ENCODE results near the gene FLRT1.

FLRT1 gene

DNA sequence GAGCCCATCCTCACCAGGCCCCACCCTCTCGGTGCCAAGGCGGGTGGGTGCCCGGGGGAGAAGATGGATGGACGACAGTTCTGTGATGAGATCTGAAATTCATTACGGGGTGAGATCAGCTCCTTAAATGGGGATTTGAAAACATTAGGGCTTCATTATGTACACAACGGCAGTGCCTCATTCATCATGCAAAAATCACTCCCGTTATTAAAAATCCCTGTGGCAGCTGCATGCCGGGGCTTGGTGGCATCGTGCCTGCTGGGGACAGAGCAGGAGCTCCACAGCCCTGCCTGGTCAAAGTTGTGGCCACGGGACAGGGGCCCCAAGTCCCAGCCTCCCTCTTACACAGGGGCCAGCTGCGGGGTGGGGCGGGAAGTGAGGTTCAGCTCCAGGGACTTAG, 29.3 kb upstream of the FLRT1 start:
- ATAC-seq (no peak), DNase-seq (no peak)

DNA sequence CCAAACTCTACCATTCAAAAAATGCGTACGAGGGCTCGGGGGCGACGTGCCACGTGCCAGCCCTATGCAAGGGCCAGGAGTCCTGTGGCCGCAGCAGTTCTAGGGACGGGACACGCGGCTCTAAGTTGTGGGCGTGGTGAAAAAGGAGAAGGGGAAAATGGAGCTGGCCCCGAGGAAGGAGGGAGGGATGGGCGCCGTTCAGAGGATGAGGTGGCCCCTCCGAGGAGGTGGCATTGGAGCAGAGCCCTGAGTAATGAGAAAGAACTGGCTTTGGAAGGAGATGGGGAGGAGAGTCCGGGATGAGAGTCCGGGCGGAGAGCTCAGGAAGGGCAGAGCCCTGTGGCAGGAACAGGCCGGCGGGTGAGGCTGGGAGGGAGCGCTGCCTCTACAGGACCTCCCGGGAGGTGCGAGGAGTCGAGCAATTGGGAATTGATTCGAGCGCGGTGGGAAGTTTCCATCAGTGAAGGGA, 28.5 kb upstream of the FLRT1 start:
- DNase-seq, result no peak

DNA sequence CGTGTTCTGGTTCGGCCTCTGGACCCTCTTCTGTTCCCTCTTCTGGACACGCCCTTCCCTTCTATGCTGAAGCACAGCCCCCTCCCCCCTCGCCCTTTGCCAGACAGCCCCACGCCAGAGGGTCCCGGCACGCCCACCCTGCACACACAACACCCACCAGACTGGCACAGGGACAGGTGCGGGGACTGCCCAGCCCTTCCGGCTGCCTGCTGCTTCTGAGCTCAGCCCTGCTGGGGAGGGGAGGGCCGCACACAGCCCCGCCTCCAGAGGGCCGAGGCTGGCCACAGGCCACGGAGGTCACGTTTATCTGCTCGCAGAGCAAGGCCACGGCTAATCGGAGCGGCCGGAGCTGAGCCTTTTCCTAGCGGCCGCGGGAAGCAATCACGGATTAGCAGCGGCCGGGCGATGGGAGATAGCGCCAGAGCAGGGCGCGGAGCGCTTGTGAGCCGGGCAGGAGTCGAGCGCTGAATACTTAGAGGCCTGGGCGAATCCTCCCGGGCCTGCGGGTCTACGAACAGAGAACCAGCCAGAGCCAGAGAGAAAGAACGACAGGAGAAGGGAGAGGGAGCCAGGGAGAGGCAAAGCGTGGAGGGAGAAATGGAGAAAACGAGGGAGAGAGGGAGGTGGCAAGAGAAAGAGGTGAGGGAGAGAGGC, 28.0 kb upstream of the FLRT1 start:
- no peak for ATAC-seq

More for the DNA sequence above, 28.5 kb upstream of the FLRT1 start:
- ATAC-seq, result no peak

DNA sequence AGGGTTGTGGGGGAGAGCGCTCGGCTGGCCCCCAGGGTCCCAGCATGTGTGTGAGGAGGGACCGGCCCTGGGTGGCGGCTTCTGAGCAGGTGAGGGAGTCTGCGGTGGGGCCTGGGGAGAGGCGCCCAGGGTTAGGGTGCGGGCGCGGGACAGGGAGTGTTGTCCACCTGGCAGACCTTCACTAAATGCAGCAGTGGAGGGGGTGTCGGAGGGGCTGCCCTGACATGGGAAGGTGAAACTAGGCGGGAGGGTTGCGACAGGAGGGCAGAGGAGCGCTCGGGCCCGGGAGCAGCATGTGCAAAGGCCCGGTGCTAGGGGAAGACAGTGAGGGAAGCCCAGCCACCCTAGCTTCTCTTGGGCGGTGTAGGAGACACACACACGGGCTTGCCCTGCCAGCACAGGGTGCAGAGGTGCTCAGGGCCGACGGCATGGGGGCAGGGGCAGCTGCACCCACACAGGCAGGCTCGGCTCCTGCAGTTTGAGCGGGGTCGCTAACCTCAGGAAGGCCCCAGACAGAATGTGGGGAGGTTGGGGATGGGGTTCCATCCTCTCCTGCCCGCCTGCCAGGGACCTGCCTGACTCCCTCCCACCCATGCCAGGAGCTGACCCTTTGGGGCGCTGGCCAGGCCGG, 27.3 kb upstream of the FLRT1 start:
- DNase-seq (no peak), ATAC-seq (no peak)

More for the DNA sequence above, 28.0 kb upstream of the FLRT1 start:
- no peak for DNase-seq

DNA sequence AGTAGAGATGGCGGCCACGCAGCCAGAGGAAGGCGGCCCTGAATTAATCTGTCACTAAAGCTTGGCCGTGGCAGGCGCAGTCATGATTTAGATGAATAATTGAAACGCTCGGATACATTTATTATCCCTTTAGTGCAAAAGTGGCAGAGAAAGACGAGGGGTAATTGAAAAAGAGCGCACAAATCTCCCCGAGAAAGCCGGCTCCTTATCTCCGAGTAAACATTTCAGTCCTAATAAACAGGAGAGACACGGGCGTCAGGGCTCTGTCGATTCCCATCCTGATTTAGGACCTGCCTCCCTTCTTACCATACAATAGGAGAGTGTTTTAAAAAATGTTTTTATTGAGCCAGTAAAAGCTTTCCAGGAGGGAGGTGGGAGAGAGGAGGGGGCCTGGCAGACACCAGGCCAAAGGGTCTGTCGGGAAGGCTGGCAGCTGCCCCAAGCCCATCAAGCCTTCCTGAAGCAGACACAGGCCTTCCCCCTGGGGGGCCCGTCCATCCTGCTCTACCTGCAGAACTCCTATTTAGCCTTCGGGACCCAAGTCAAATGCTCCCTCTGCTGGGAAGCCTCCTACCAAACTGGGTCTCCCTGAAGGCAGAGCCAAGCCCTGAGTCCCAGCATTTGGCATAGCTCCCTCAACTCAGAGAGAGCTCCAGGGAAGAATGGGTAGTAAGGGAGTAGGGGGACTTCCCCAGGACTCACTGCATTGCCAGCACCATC, 26.7 kb upstream of the FLRT1 start:
- no peak for DNase-seq
- ATAC-seq, result no peak

DNA sequence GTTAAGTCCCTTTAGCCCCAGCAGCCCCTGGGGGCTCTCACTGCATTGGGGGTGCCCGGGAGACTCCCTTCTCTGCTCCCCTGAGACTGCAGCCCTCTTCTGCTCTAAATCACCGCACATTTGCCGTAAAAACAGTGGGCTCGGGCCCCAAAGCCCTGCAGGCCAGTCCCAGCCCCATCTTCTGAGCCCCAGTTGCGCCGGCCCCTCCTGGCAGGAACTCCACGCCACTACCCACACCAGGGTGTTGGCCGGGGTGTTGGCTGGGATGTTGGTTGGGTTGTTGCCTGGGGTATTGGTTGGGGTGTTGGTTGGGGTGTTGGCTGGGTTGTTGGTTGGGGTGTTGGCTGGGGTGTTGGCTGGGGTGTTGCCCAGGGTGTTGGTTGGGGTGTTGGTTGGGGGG, 26.0 kb upstream of the FLRT1 start:
- no peak for ATAC-seq
- no peak for DNase-seq

DNA sequence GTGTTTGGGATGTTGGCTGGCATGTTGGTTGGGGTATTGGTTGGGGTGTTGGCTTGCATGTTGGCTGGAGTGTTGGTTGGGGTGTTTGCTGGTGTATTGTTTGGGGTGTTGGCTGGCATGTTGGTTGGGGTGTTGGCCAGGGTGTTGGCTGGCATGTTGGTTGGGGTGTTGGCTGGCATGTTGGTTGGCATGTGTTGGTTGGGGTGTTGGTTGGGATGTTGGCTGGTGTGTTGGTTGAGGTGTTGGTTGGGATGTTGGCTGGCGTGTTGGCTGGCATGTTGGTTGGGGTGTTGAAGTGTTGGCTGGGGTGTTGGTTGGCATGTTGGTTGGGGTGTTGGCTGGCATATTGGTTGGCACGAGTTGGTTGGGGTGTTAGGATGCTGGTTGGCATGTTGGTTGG, 24.9 kb upstream of the FLRT1 start:
- ATAC-seq (no peak), DNase-seq (no peak)

DNA sequence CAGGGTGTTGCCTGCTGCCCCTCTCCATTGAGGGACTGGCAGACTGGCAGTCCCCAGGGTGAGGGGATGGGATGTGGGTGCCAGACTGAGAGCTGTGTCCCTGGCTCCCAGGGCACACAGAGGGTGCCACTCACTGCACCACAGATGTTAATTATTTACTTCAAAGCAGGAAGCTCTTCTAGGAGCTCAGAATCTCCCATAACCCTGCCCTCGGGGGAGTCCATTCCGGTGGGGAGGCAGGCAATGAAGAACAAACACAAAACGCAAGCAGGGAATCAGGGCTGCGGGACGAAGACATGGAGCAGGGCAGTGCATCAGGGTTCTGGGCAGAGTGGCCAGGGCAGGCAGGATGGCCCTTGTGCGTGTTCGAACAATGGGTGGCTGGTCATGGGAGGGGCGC, 24.4 kb upstream of the FLRT1 start:
- no peak for ATAC-seq
- DNase-seq, result no peak

DNA sequence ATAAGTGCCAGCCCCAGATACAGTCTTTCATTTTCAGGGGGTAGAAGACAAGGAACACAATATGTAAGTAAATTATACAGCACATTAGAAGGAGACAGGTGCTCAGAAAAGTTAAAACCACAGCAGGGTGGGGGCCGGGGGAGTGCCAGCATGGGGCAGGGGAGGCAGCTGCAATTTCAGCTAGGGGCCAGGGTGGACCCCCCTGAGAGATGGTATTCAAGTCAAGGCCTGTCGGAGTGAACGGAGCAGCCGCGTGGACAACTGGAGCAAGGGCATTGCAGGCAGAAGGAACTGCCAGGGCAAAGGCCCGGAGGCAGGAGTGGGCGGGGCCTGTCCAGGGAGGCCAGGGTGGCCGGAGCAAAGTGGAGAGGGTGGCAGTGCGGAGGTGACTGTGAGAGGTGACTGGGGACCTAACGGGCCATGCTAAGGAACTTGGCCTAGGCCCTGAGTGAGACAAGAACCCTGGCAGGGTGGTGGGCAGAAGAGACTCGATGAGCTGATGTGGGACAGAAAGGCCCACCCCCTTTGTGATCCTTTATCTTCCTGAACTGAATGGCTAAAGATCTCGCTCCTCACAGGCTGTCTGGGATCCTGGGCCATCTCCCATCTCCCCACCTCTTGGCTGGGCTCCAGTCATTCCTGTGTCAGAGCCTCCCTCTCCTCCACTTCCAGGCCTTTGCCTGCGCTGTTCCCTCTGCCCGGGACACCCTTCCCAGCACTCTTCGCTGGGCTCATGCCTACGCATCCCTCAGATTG, 22.4 kb upstream of the FLRT1 start:
- ATAC-seq (no peak), DNase-seq (no peak)

DNA sequence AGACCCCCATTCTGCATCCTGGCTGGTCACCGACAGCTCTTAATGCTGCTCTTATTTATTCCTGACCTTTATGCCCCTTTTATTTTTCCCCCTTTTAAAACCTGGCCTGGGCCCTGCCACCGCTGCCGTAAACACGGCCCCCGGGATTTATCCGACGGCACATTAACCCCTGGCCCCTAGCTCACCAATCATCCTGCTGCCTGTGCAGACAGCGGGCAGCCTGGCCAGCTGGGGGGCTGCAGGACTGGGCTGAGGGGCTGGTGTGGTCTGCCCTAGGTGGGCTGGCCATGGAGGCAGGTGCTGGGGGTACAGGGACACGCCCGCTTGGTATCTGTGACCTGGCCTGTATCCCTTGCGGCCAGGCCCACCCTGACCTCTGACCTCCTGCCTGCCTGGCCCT, 21.4 kb upstream of the FLRT1 start:
- ATAC-seq (no peak), DNase-seq (no peak)

DNA sequence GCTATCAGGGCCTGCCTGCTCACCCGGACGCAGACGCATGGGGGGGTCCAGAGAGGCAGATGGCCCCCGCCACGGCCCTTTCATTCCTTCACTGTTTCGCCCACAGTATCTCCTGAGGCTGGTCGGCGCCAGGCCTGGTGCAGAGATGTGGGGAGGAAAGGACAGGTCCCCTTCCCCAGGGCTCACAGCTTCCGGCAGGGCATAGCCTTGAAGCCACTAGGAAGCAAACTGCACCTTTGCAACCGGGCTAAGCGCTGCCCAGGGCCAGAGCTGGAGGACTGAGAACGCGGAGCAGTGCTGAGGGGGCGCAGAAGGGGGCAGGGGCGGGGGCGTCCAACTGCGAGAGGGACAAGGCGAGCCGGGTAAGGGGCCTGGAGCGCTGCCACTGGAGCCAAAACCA, 20.2 kb upstream of the FLRT1 start:
- ATAC-seq, result no peak
- no peak for DNase-seq

DNA sequence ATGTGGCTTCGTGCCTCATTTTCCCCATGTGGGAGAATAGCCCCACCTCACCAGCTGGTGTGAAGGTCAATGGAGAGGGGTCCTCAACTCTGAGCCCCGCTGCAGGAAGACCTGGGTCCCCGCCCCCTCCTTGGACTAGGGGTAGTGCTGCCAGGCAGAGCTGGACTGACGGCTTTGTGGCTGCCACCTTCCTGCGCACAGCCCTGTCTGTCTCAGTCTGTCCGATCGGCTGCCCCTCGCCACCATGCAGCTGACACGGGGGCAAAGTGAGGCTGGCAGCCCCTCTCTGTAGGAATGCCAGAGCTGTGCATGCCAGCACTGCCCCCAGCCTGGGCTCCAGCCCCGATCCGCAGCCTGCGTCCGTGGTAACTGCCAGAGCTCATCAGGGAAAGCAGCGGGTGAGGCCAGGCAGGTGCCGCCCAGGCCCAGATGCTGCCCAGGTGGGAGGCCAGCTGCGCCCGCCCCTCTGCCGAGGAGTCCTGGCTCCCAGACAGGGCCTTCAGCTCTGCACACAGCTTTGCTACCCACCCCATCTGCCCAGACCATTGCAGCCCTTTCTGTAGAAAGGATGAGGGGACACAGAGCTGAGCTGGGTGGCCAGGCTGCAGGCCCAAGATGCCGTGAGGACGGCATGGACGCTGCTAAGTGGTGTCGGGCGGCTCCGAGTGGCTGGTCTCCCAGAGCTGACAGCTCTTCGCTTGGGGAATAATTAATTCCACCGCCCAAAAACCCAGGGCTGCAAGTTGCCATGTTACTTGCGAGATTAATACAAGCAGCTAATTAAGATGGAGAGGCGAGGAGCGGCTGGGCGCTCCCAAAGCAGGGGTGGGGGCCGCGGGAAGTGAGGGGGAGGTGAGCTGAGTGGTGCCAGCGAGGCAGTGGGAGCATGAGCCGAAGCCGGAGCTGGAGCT, 19.5 kb upstream of the FLRT1 start:
- ATAC-seq (no peak), DNase-seq (no peak)

DNA sequence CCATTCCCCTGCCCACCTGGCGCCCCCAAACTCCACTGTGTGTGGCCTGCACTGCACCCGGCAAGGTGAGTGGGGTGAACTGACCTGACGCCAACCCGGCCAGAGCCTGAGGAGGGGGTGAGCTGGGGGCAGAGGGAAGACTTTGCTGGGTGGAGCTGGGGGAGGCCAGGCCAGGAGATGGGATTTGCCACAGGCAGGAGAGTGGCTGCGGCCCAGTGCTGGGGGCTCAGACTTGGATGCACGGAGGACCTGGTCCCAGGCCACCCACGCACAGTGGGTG, 17.8 kb upstream of the FLRT1 start:
- ATAC-seq (no peak), DNase-seq (no peak)

DNA sequence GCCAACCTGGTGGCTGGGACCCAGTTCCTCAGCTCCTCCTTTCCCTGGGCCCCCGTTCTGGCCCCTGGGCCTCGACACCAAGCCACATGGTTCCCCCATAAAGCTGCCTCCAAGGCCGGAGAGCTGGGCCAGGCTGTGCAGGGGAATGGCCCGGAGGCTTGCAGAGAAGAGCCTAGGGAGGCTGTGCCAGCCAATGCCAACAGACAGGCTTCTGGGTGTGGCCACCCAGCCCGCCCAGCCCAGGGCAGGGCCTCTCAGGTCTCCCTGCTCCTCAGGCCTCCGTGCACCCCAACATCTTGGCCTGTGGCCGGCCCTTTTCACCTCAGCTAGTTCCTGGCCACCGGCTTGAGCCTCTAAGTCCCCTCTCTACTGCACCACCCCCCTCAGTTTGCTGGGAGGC, 17.4 kb upstream of the FLRT1 start:
- no peak for ATAC-seq
- no peak for DNase-seq

DNA sequence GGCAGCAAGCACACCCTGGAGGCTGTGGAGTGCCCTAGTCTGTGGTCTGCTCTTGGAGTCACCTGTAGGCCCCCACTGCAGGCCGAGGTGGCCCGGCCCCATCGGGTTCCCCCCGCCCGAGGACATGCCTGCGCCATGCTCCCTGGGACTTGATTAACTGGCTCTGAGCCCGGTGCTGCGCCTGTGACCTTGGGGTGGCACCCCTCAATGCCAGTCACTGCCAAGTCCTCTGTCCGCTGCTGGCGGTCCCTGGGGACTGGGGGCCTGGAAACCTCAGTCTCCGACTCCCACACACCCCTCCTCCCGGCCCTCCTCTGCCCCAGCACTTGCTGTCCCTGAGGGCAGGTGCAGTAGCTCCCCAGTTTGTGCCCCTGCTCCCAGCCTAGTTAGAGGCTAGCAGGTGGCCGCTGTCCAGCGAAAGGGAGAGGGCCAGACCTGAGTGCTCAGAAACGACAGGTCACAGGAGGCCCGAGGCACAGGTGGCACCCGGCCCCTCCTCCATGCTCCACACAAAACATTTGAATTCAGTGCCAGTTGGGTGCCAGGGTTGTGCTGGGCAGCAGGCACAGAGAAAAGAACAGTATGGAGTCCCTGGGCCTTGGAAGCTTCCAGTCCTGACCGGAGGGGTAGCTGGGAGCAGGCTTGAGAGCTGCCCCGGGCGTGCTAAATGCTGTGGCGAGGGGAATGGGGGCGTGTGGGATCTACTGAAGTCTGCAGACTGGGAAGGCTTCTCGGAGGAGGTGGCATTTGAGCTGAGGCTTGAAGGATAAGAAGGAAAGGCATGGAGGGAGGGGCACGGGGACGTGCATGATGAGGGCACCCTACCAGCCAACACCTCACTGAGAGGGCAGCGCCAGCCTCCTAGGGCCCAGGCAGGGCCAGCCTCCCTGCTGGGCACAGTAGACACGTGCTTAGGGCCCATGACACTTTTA, 16.4 kb upstream of the FLRT1 start:
- ATAC-seq (no peak), DNase-seq (no peak)

DNA sequence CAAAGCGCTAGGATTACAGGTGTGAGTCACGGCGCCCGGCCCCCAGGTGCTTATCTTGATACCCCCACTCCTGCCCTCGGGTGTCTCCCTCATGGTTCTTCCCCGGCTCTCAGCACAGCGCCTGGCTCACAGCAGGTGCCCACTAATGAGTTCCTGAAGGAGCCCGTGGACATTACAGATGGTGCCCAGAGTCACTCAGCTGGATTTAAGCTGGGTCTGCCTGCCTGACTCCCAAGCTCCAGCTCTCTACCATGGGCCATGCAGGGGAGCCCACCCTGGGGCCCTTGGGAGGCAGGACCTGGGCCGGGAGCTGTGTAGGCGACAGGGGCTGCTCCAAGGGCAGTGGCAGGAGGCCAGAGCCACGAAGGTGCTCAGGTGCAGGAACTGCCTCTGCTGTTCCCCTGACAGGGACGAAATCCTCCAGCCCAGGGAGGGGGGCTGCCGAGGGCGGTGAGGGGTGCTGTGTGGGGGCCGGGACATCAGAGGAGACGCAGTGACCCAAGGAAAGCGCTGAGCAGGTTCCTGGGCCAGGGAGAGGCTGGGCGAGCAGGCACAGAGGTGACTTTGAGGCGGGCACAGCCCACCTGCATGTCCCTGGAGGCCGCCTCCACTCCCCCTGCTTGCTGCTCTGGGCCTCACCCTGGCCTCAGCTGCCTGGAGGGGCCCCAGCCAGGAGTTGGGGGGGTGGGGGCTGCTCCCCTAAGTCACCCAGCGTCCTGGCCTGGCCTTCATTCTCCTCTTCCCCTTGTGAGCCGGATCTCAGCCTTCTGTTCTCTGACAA, 14.6 kb upstream of the FLRT1 start:
- ATAC-seq (peak; percentile 7), DNase-seq (no peak)

DNA sequence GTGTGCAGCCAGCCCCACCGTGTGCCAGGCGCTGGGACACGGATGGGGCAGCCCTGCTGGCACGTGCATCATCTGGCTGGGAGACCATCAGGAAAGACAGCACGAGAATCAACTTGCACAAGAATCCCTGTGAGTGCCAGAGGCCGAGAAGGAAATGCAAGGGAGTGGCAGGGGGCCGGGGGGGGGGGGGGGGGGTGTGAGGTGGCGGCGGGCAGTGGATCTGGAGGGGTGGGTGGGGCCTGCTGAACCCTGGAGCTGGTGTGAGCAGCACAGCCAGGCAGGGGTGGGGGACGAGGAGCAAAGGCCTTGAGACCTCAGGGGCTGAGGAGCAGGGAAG, 14.0 kb upstream of the FLRT1 start:
- no peak for DNase-seq
- no peak for ATAC-seq

DNA sequence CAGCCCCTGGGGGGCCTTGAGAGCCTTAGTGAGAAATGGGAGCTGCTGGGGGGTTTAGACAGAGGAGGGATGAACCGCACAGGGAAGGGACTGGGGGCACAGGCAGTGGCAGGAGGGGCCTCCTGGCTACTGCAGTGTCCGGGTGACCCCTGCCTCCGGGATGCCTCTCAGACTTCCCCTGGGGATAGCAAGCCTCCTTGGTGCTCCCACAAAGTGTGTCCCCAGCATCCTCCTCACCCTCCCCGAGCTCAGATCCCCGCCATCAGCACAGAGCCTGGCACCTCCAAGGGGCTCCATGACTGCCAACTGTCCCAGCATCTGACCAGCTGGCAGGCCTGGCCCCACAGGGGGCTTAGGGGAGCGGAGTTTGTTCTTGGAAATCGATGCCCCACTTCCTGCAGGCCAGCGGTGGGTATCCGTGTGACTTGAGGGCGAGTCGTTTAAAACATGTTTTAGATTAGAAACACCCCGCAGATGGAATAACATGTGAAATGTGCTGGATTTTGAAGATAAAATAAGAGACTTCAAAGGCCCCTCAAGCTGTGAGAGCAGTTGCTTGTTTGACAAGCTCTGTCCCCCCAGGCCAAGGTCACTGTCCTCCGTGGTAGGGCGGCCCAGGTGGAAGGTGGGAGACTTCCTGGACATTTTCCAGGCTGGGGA, 13.5 kb upstream of the FLRT1 start:
- DNase-seq, result no peak
- no peak for ATAC-seq

Measured in stimulated activated naive CD8-positive, alpha-beta T cell treated with anti-CD3 and anti-CD28 coated beads, Interleukin-15, Interleukin-2, amounts not matched to agents 100 U/mL and 50 U/mL, for 24 hours (primary cell).